Forelimb muscle (tissue), 1 donor: ENCODE results near the gene GJA10. TPM values are rescaled to one million over a fixed set of nuclear protein-coding genes. Genes with fewer than 3 reads are reported as not detected.

Source experiments
- DNase-seq: peaks from one replicate; pipeline ENCODE4 v3.0.0-alpha.2; 2013; ENCODE audit warnings: low read depth
- polyA plus RNA-seq: library from polyadenylated mRNA; unstranded; fragments of 120-200 nt; gene quantifications from one replicate; pipeline ENCODE4 v1.2.1, GENCODE V29; 2013; ENCODE audit not compliant: insufficient read length

GJA10 gene
- polyA plus RNA-seq, 1 donor, result not detected

GRCh38 chr6:89917216-89917615 lies 22.9 kb downstream of the GJA10 start:
- no peak for DNase-seq

GRCh38 chr6:89917801-89918366 lies 23.6 kb downstream of the GJA10 start:
- DNase-seq, result no peak

- no peak for DNase-seq
These were observed 26.9 kb downstream of the GJA10 start for GRCh38 chr6:89921197-89921596.

- DNase-seq, result no peak
These were observed 27.4 kb downstream of the GJA10 start for GRCh38 chr6:89921691-89922090.

GRCh38 chr6:89924231-89924630 lies 30.0 kb downstream of the GJA10 start:
- DNase-seq, result no peak

GRCh38 chr6:89925826-89926225 lies 31.6 kb downstream of the GJA10 start:
- DNase-seq, result no peak

GRCh38 chr6:89927264-89927663 lies 33.0 kb downstream of the GJA10 start:
- no peak for DNase-seq

- no peak for DNase-seq
These were observed 33.7 kb downstream of the GJA10 start for GRCh38 chr6:89927791-89928550.

GRCh38 chr6:89928604-89929003 lies 34.3 kb downstream of the GJA10 start:
- DNase-seq, result no peak

GRCh38 chr6:89930789-89931188 lies 36.5 kb downstream of the GJA10 start:
- no peak for DNase-seq

GRCh38 chr6:89932245-89932802 lies 38.1 kb downstream of the GJA10 start:
- DNase-seq, result no peak

- no peak for DNase-seq
These were observed 40.6 kb downstream of the GJA10 start for GRCh38 chr6:89934685-89935366.

- DNase-seq, result no peak
These were observed 41.9 kb downstream of the GJA10 start for GRCh38 chr6:89936177-89936576.

- no peak for DNase-seq
These were observed 43.7 kb downstream of the GJA10 start for GRCh38 chr6:89938014-89938413.

GRCh38 chr6:89939144-89939543 lies 44.9 kb downstream of the GJA10 start:
- DNase-seq, result no peak

GRCh38 chr6:89940225-89941027 lies 46.2 kb downstream of the GJA10 start:
- peak; percentile 64 for DNase-seq

- no peak for DNase-seq
These were observed 46.9 kb downstream of the GJA10 start for GRCh38 chr6:89941031-89941762.

- DNase-seq, result no peak
These were observed 47.7 kb downstream of the GJA10 start for GRCh38 chr6:89941763-89942497.

- DNase-seq, result no peak
These were observed 48.3 kb downstream of the GJA10 start for GRCh38 chr6:89942601-89943000.

- no peak for DNase-seq
These were observed 50.0 kb downstream of the GJA10 start for GRCh38 chr6:89944181-89944755.
